H9 (cell line): ENCODE data around the gene PRRX1. TPM values are rescaled to one million over a fixed set of nuclear protein-coding genes. Genes with fewer than 3 reads are reported as not detected.
A peak's percentile ranks its signal among the peaks of the same experiment; 100 is the strongest.

Experiments
- DNase-seq: peaks from one replicate; pipeline ENCODE4 v3.0.0-alpha.2; 2017
- H2AFZ ChIP-seq: one replicate; pipeline ENCODE4 v1.6.1; 2013; ENCODE audit warnings: mild to moderate bottlenecking, low read length, control low read depth, moderate library complexity
- H2AK5ac ChIP-seq: 2 replicates; pipeline ENCODE4 v1.6.1; 2013; ENCODE audit warnings: low read length, control low read depth, mixed read lengths; ENCODE audit not compliant: insufficient read length
- H2BK120ac ChIP-seq: one replicate; pipeline ENCODE4 v1.6.1; 2013; ENCODE audit warnings: low read depth, mild to moderate bottlenecking, low read length, control low read depth, inconsistent platforms; ENCODE audit not compliant: poor library complexity, severe bottlenecking
- H2BK12ac ChIP-seq: 2 replicates; pipeline ENCODE4 v1.6.1; 2013; ENCODE audit warnings: low read length, control low read depth, mixed read lengths, low read depth; ENCODE audit not compliant: insufficient read length
- H2BK15ac ChIP-seq: 2 replicates; pipeline ENCODE4 v1.6.1; 2013; ENCODE audit warnings: low read depth, low read length, control low read depth
- H2BK20ac ChIP-seq: one replicate; pipeline ENCODE4 v1.6.1; 2013; ENCODE audit warnings: low read depth, mild to moderate bottlenecking, low read length, control low read depth, inconsistent platforms; ENCODE audit not compliant: poor library complexity, severe bottlenecking
- H2BK5ac ChIP-seq: 2 replicates; pipeline ENCODE4 v1.6.1; 2013; ENCODE audit warnings: low read length, control low read depth, mixed read lengths; ENCODE audit not compliant: insufficient read length
- H3K14ac ChIP-seq: 2 replicates; pipeline ENCODE4 v1.6.1; 2013; ENCODE audit warnings: low read length, control low read depth; ENCODE audit not compliant: insufficient read depth
- H3K18ac ChIP-seq: 2 replicates; pipeline ENCODE4 v1.6.1; 2013; ENCODE audit warnings: low read depth, mild to moderate bottlenecking, mixed read lengths, low read length, control low read depth; ENCODE audit not compliant: insufficient read length
- H3K23ac ChIP-seq: 2 replicates; pipeline ENCODE4 v1.6.1; 2013; ENCODE audit warnings: low read length, control low read depth, mixed read lengths, low read depth; ENCODE audit not compliant: insufficient read length
- H3K23me2 ChIP-seq: 2 replicates; pipeline ENCODE4 v1.6.1; 2013; ENCODE audit warnings: low read depth, mild to moderate bottlenecking, mixed read lengths, low read length, control low read depth; ENCODE audit not compliant: insufficient read length, poor library complexity, severe bottlenecking
- H3K27ac ChIP-seq: 2 replicates; pipeline ENCODE4 v1.5.1; 2013; ENCODE audit warnings: low read length, control low read depth, mixed read lengths, low read depth; ENCODE audit not compliant: insufficient read length
- H3K27me3 ChIP-seq: 2 replicates; pipeline ENCODE4 v1.6.1; 2013; ENCODE audit warnings: low read length, control low read depth, inconsistent platforms; ENCODE audit not compliant: insufficient read depth
- H3K4ac ChIP-seq: 2 replicates; pipeline ENCODE4 v1.6.1; 2013; ENCODE audit warnings: low read depth, mild to moderate bottlenecking, control low read depth, inconsistent platforms, low read length, moderate library complexity
- H3K4me1 ChIP-seq: 2 replicates; pipeline ENCODE4 v1.6.1; 2013; ENCODE audit warnings: low read length, control low read depth, inconsistent platforms; ENCODE audit not compliant: insufficient read depth
- H3K4me2 ChIP-seq: 2 replicates; pipeline ENCODE4 v1.6.1; 2013; ENCODE audit warnings: low read length, control low read depth, mixed read lengths; ENCODE audit not compliant: insufficient read length, insufficient read depth
- H3K56ac ChIP-seq: 2 replicates; pipeline ENCODE4 v1.6.1; 2013; ENCODE audit warnings: low read depth, mild to moderate bottlenecking, mixed read lengths, low read length, control low read depth; ENCODE audit not compliant: insufficient read length
- H3K79me1 ChIP-seq: 2 replicates; pipeline ENCODE4 v1.6.1; 2013; ENCODE audit warnings: low read depth, mild to moderate bottlenecking, moderate library complexity, low read length, control low read depth, inconsistent platforms; ENCODE audit not compliant: insufficient read depth, poor library complexity, severe bottlenecking
- H3K79me2 ChIP-seq: 2 replicates; pipeline ENCODE4 v1.6.1; 2013; ENCODE audit warnings: low read length, control low read depth, inconsistent platforms; ENCODE audit not compliant: insufficient read depth
- H3K9ac ChIP-seq: 2 replicates; pipeline ENCODE4 v1.6.1; 2013; ENCODE audit warnings: low read length, control low read depth, mixed read lengths; ENCODE audit not compliant: insufficient read length; ENCODE audit errors: extremely low read depth
- H3K9me3 ChIP-seq: one replicate; pipeline ENCODE4 v1.6.1; 2013; ENCODE audit warnings: low read depth, low read length, inconsistent platforms; ENCODE audit not compliant: control insufficient read depth
- H3T11ph ChIP-seq: one replicate; pipeline ENCODE4 v1.6.1; 2013; ENCODE audit warnings: mild to moderate bottlenecking, low read length, control low read depth, inconsistent platforms
- H4K20me1 ChIP-seq: one replicate; pipeline ENCODE4 v1.6.1; 2013; ENCODE audit not compliant: control insufficient read depth, insufficient read length, insufficient read depth
- H4K5ac ChIP-seq: 2 replicates; pipeline ENCODE4 v1.6.1; 2013; ENCODE audit warnings: low read depth, mild to moderate bottlenecking, mixed read lengths, low read length, control low read depth; ENCODE audit not compliant: insufficient read length
- H4K8ac ChIP-seq: replicated peaks from 2 replicates; pipeline ENCODE4 v1.6.1; 2013; ENCODE audit warnings: low read length, control low read depth, mixed read lengths, low read depth; ENCODE audit not compliant: insufficient read length
- H4K91ac ChIP-seq: 2 replicates; pipeline ENCODE4 v1.6.1; 2013; ENCODE audit warnings: low read depth, mild to moderate bottlenecking, moderate library complexity, mixed read lengths, low read length, control low read depth; ENCODE audit not compliant: insufficient read length
- H3K27ac Mint-ChIP-seq, 3 experiments: 2 replicates in 2 of 3; 3 replicates in 1 of 3; pipeline ENCODE4 v1.8.0; 2020 to 2021; ENCODE audit warnings: mixed read lengths in 3 of 3, mild to moderate bottlenecking in 1 of 3, moderate library complexity in 1 of 3
- H3K27me3 Mint-ChIP-seq: 2 replicates; pipeline ENCODE4 v1.8.0; 2021; ENCODE audit warnings: low read depth, mild to moderate bottlenecking, moderate library complexity, mixed read lengths
- H3K36me3 Mint-ChIP-seq, 3 experiments: 2 replicates in 2 of 3; 3 replicates in 1 of 3; pipeline ENCODE4 v1.8.0; 2020 to 2021; ENCODE audit warnings: low read depth in 3 of 3, mixed read lengths in 3 of 3; ENCODE audit not compliant: insufficient read depth in 1 of 3
- H3K4me1 Mint-ChIP-seq, 2 experiments: 2 replicates each; pipeline ENCODE4 v1.8.0; 2020; ENCODE audit warnings: mixed read lengths in 2 of 2
- H3K4me3 Mint-ChIP-seq, 2 experiments: 2 replicates in 1 of 2; 3 replicates in 1 of 2; pipeline ENCODE4 v1.8.0; 2020 to 2021; ENCODE audit warnings: mild to moderate bottlenecking in 2 of 2, mixed read lengths in 2 of 2, moderate library complexity in 1 of 2
- H3K9me3 Mint-ChIP-seq, 2 experiments: 2 replicates in 1 of 2; 3 replicates in 1 of 2; pipeline ENCODE4 v1.8.0; 2020; ENCODE audit warnings: mild to moderate bottlenecking in 2 of 2, mixed read lengths in 2 of 2, moderate library complexity in 1 of 2
- WGBS: extraction: QIAGEN DNeasy Blood & Tissue Kit; methylation state at CpG from one replicate; pipeline ENCODE4 v1.1.7; 2013; ENCODE audit warnings: missing lambda C conversion rate, low lambda C conversion rate, mixed read lengths; ENCODE audit not compliant: insufficient read length; ENCODE audit errors: extremely low coverage; 5-methylcytosine and 5-hydroxymethylcytosine counted together
- total RNA-seq: library from RNA; stranded (reverse); gene quantifications from 2 replicates; pipeline ENCODE4 v1.2.1, GENCODE V29; 2021
- TF ChIP-seq, protein P1 (sequence below): fragments of 200-600 bp; sonication (generic); conservative IDR thresholded peaks from 3 replicates; pipeline ENCODE4 v1.8.0; 2021; ENCODE audit warnings: antibody characterized with exemption, mild to moderate bottlenecking

PRRX1 gene
- total RNA-seq, 1 experiment from 2014 or later = not detected

DNA sequence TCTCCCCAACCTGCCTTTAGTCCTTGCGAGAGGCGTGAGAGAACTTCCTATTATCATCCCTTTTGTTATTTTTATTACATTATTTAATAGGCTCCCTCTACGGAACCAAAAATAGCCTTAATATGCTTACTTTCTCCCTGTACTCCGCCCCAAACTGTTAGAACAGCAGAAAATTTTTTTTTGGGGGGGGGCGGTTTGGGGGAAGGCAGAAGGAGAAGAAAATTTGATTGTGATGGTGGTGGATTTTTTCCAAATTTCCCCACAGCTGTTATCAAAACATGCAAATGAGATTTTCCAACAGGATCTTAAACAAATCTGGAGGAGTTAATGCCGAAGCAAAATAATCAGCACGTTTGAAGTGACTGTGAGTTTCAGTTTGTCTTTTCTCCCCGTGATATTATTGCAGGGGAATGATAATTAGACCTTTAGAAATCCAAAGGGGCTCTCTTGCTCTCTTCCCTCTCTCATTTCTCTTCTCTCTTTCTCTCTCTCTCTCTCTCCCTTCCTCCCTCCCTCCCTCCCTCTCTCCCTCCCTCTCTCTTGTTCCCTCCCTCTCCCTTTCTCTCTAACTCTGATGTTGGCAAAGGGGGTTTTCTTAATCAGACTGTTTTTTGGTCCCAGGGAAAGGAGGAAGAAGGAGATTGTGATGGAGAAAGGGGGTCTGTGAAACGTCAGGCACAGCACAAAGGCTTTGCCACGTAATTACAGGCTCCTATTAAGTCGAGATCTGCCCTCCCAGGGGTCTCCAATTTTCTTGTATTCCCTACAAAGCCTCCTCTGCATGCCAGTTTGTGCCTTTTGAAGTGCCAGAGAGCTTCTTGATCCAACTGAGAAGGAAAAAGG is 1.1 kb upstream of the PRRX1 start:
- Histone ChIP-seq H2AK5ac (no peak overlapping the region), H3K23ac (no peak overlapping the region), H3K4ac (no peak overlapping the region), H3K9ac (no peak overlapping the region), H3K4me2 (peak overlapping the region; percentile 96), H3K79me2 (no peaks in the 10 kb centered on the region), H2BK120ac (no peak overlapping the region), H3K27ac (no peak overlapping the region), H4K91ac (no peak overlapping the region), H3K56ac (no peak overlapping the region), H3K14ac (no peak overlapping the region), H3K18ac (no peak overlapping the region), H2AFZ (no peak overlapping the region), H4K5ac (no peak overlapping the region), H4K20me1 (no peaks in the 10 kb centered on the region), H3K23me2 (peaks cover 36% of the 10 kb centered on the region), H3K79me1 (no peaks in the 10 kb centered on the region), H3K27me3 (peaks cover 84% of the 10 kb centered on the region), H4K8ac (no peak overlapping the region), H2BK15ac (no peak overlapping the region), H2BK5ac (no peak overlapping the region), H3K9me3 (no peaks in the 10 kb centered on the region), H3K4me1 (peaks cover 2% of the 10 kb centered on the region; the same call in 1 of the 2 replicates), H2BK12ac (no peak overlapping the region), H2BK20ac (no peak overlapping the region), H3T11ph (no peak overlapping the region)
- peak; percentile 36 for DNase-seq
- H3K27me3 Mint-ChIP-seq = peaks cover 100% of the 10 kb centered on the region
- peaks cover 0 to 2% of the 10 kb centered on the region in 2 experiments; a peak in 2 of 5 replicates for H3K9me3 Mint-ChIP-seq
- peaks cover 52 to 54% of the 10 kb centered on the region in 2 experiments for H3K4me1 Mint-ChIP-seq
- no peak overlapping the region for H3K27ac Mint-ChIP-seq
- H3K4me3 Mint-ChIP-seq = peak overlapping the region; percentile 19 to 86; a peak in 4 of 5 replicates
- peaks cover 0 to 2% (median 0%) of the 10 kb centered on the region in 3 experiments; a peak in 2 of 7 replicates for H3K36me3 Mint-ChIP-seq
- TF ChIP-seq, protein P1, sequence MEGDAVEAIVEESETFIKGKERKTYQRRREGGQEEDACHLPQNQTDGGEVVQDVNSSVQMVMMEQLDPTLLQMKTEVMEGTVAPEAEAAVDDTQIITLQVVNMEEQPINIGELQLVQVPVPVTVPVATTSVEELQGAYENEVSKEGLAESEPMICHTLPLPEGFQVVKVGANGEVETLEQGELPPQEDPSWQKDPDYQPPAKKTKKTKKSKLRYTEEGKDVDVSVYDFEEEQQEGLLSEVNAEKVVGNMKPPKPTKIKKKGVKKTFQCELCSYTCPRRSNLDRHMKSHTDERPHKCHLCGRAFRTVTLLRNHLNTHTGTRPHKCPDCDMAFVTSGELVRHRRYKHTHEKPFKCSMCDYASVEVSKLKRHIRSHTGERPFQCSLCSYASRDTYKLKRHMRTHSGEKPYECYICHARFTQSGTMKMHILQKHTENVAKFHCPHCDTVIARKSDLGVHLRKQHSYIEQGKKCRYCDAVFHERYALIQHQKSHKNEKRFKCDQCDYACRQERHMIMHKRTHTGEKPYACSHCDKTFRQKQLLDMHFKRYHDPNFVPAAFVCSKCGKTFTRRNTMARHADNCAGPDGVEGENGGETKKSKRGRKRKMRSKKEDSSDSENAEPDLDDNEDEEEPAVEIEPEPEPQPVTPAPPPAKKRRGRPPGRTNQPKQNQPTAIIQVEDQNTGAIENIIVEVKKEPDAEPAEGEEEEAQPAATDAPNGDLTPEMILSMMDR = no peak
- WGBS = no CpG with 5 or more reads among the region's 11 CpGs
